ENCODE data around the gene LIMS1.
"Not testable (repeated sequence)": the region's sequence is repeated elsewhere in the genome, so short reads cannot be mapped to it uniquely, and the experiment has no call there.

Gene LIMS1

DNA sequence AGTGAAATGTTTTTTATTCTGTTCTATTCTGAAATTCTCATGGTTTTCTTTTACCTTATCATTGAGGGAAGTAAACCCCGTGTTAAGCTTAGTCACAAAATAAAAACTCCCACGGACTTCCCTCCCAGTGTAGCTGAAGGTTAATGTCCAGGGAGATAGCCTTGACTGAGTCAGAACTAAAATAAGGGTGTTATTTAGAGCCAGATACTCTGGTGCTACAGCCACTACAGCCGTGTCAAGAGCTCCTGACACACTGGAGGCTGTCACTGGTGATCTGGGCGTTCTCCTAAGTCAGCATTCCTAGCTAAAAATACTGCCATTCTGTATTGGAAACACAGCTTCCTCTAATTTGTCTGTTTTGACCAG is 103.0 kb downstream of the LIMS1 start:
- no peak for DNase-seq

GRCh38 chr2:108640731-108641130 is 106.5 kb downstream of the LIMS1 start:
- no peak for DNase-seq

DNA sequence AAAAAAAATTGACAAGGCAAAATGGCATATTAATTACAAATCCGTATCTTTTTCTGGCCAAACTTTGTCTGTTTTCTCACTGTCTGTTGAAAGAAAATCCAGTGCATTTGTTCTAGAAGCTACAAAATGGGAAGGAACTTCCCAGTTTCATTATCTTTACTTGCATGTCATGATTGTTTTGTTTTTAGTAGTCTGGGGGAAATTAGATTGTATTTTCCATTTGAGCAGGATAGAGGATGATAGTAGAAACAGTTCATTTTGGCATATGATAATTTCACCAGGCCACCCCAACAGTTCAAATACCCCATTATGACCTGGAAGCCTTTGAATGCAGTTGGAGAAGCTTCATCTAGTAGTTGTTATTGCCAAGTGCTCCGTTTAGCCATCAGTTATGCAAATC is 107.5 kb downstream of the LIMS1 start:
- no peak for DNase-seq

DNA sequence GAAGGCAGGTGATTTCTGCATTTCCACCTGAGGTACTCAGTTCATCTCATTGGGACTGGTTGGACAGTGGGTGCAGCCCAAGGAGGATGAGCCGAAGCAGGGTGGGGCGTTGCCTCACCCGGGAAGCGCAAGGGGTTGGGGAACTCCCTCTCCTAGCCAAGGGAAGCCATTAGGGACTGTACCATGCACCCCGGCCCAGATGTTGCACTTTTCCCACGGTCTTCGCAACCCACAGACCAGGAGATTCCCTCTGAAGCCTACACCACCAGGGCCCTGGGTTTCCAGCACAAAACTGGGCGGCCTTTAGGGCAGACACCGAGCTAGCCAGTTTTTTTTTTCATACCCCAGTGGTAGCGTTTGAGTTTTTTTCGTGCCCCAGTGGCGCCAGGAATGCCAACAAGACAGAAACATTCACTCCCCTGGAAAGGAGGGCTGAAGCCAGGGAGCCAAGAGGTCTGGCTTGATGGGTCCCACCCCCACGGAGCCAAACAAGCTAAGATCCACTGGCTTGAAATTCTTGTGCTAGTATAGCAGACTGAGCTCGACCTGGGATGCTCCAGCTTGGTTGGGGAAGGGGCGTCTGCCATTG is 109.1 kb downstream of the LIMS1 start:
- DNase-seq, result no peak

DNA sequence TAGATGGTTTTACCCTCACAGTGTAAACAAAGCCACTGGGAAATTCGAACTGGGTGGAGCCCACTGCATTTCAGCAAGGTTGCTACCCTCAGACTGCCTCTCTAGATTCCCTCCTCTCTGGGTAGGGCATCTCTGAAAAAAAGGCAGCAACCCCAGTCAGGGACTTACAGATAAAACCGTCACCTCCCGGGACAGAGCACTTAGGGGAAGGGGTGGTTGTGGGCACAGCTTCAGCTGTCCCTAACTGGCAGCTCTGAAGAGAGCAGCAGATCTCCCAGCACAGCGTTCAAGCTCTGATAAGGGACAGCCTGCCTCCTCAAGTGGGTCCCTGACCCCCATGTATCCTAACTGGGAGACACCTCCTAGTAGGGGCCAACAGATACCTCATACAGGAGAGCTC is 109.6 kb downstream of the LIMS1 start:
- DNase-seq, result not testable (repeated sequence)

- not testable (repeated sequence) for DNase-seq
These were observed 110.2 kb downstream of the LIMS1 start for GRCh38 chr2:108644446-108644845.

GRCh38 chr2:108648796-108649195 is 114.5 kb downstream of the LIMS1 start:
- DNase-seq, result not testable (repeated sequence)

DNA sequence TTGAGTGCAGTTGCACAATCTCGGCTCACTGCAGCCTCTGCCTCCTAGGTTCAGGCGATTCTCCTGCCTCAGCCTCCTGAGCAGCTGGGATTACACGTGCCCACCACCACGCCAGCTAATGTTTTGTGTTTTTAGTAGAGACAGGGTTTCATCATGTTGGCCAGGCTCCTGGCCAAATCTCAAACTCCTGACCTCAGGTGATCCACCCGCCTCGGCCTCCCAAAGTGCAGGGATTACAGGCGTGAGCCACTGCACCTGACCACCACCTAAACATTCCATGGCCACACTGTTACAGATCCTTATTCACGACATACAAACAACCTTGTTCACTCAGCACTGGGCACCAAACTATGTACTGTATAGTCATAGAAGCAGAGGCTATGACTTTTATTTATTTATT is 116.2 kb downstream of the LIMS1 start:
- not testable (repeated sequence) for DNase-seq

DNA sequence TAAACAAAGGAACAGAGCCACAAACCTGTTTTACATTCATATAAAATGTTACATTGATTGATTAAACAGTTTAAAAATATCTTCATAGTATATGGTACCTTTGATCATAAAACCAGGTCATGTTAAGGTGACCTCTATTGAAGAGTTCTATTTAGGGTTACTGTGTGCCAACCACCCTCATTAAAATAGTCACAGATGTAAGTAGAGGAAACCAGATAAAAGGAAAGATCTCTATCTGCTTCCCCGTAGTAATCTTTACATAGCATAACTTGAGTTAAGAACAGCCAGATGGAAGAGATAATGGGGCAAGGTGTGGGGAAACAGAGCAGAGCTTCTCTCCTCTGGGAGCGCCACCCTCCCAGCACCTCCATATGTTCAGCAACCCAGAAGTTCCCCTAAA is 117.2 kb downstream of the LIMS1 start:
- not testable (repeated sequence) for DNase-seq

DNA sequence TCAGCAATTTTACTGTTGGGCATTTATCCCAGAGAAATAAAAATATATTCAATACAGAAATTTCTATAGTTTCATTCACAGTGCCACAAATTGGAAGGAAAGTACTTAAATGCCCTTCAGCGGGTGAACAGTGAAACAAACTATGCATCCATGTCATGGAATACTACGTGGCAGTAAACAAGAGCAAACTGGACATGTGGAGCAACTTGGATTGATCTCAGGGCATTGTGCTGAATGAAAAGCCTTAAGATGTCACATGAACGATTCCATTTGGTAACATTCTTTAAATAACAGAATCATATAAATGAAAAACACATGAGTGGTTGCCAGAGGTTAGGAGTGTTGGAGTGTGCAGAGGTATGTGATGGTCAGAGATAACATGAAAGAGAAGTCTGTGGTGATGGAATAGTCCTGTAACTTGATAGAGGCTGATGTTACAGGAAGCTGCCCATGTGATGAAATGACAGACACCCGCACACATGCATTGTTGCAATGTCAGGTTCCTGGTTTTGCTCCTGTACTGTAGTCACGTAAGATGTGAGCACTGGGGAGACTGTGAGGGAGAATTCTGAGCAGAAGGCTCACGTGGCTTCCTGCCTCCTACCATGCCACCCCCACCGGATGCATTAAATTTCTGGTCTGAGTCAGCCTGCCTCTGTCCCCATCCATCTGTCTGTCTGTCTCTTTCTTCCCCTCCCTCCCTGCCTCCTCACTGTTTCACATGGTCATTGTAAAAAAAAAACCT is 118.1 kb downstream of the LIMS1 start:
- not testable (repeated sequence) for DNase-seq

DNA sequence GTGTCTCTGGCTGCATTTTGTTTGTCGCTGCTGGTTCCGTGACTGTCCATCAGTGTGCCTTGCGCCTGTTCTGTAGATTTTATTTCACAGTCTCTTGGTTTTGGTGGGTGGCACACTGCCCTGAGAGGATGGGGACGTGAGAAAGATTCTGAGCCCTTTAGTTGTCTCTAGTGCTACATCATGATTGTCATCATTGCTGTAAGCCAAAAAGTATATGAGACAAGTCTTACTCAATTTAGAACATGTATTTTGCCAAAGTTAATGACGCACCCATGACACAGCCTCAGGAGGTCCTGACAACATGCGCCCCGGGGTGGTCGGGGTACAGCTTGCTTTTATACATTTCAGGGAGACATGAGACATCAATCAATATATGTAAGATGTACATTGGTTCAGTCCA is 119.2 kb downstream of the LIMS1 start:
- DNase-seq, result not testable (repeated sequence)

DNA sequence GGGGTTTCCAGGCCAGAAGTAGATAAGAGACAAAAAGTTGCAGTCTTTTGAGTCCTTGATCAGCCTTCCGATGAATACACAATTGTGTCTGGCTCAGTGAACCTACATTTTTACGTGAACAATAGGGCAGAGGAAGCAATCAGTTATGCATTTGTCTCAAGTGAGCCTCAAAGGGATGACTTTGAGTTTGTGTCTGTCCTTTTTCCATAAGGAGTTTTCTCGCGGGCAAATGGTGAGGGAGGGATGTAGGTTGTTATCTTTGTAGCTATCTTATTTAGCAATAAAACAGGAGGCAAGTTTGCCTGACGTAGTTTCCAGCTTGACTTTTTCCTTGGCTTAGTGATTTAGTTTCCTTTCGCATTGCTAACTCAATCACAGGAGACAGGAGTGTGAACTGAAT is 119.6 kb downstream of the LIMS1 start:
- not testable (repeated sequence) for DNase-seq

DNA sequence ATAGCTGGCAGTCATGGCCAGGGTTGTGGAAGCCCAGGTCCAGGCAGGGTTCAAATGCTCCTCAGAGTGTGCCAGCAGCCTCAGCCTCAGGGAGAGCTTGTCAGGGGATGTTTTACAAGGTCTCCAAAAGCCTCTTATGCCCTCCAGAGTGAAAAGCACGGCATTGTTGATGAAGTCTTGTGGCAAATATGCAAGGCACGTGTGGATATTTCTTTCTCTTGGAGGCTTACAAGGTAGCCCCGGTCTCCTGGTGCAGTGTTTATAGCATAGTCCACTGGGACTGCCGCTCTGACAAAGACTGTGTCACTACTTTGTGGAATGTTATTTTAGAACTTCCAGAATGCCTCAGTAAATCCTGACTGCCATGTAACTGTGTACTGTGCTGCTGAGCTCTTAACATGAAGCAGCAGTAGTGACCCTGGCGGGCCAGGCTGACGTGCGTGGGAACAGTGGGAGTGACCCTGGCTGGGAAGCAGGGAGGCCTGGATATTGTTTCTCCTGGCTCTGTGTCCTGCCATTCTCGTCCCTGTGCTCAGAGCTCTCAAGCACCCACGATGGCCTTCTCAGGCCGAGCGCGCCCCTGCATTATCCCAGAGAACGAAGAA is 120.4 kb downstream of the LIMS1 start:
- not testable (repeated sequence) for DNase-seq

- DNase-seq, result not testable (repeated sequence)
These were observed 121.0 kb downstream of the LIMS1 start for GRCh38 chr2:108655270-108655669.

DNA sequence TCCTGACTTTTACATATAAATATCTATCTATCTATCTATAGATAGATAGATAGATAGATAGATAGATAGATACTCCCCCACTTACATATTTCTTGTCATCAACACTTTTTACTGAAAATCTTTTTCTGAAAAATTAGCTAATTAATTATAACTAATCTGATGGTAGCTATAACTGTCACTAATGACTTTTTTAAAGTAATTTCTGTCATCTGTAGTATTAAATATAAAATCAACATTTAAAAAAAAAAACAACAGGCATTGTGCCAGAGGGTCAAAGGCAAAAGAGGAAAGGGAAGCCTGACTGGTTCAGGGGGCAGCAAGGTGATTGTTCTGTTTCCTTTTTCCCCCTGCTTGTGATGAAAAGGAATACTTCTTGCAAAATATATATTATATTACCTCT is 122.0 kb downstream of the LIMS1 start:
- DNase-seq, result not testable (repeated sequence)

DNA sequence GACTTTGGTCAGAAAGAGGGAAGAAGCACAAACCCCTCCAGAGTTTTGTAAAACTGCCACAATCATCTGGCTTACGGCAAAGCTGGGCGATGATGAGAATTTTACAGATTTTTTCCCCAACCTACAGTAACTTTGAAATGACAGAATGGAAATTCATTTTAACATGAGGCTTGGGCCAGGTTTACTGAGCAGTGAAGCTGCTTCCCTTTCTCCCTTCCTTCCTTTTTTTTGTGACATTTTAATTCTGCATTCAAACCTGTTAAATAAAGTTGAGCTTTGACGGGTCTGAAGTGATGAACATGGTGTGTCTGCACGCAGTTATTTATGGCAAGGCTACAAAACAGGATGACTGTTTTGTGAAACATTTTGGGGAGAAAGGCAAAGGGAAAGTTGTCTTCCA is 123.2 kb downstream of the LIMS1 start:
- DNase-seq, result not testable (repeated sequence)

- DNase-seq, result not testable (repeated sequence)
These were observed 124.3 kb downstream of the LIMS1 start for GRCh38 chr2:108658553-108658952.

DNA sequence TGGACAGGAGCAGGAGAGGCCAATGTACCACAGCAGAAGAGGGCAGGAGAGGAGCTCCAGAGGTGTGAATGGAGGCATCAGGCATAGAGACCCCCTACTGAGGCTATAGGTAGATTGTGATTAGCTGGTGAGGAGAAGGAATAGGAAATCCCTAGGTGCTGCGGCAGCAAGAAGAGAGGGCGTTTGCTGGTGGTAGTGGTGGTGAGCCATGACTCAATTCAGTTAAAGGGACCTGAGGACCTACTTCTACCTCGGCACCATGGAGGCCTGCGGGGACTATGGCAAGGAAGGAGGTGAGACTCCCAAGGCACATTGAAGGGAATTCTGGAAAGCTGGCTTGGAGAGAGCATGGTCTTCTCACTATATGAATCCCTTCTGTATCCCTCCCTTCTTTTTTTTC is 127.2 kb downstream of the LIMS1 start:
- not testable (repeated sequence) for DNase-seq

GRCh38 chr2:108662207-108662612 is 127.9 kb downstream of the LIMS1 start:
- DNase-seq, result not testable (repeated sequence)

GRCh38 chr2:108663346-108663745 is 129.1 kb downstream of the LIMS1 start:
- DNase-seq, result not testable (repeated sequence)

DNA sequence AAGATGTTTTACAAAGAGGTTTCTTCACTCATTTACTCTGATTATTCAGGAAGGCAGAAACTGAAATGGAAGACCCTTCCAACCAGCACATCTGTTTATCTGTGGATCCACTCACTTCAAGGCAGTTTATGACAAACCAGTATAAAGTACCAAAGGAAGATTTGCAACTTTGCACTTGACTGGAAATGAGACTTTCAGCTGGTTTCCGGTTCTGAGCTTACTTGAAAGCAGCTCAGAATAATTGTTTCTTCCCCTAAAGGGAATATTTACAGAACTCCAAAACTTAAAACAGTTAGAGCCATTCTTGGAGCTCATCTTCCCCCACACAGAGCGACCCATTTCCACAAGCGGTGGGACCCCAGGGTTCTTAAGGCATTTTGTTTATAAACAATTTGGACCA is 129.8 kb downstream of the LIMS1 start:
- DNase-seq, result not testable (repeated sequence)

DNA sequence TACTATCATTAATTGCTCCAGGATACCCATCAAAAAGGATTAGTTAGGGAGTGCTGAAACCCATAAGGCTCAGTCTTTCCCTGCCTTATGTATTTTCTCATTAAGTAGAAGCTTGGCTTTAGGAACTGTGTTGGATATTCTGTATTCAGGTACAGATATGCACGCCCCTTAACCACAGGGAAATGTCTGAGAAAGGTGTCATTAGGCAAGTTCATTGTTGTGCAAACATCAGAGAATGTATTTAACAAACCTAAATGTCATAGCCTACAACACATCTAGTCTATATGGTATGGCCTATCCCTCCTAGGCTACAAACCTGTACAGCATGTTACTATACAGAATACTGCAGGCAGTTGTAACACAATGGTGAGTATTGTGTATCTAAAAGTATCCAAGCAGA is 130.7 kb downstream of the LIMS1 start:
- not testable (repeated sequence) for DNase-seq

GRCh38 chr2:108665975-108666374 is 131.7 kb downstream of the LIMS1 start:
- not testable (repeated sequence) for DNase-seq

DNA sequence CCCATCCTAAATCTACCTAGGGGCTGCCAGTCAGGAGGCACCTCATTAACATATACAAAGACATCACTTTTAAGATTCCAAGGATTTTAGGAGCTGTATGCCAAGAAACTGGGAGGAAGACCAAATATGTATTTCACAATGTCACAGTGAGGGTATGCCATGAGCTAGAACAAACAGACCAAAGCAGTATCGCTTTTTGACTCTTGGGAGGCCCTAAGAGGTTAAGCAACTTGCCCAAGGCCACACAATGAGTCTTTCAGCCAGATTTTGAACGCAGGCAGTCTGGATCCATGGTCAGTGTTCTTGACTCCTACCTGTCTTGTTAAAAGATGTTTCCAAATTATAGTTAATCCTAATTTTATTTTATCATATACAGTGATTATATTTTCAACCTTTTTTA is 132.9 kb downstream of the LIMS1 start:
- not testable (repeated sequence) for DNase-seq
